HCT116 (cell line): Measurements from ENCODE around the gene TMC4. TPM values are rescaled to one million over a fixed set of nuclear protein-coding genes. Genes with fewer than 3 reads are reported as not detected.
A peak's percentile ranks its signal among the peaks of the same experiment; 100 is the strongest.

Experiments
- ATAC-seq: fragments of 200-7000 bp; cut with Tn5 transposase; 2 replicates; pipeline ENCODE4 v1.9.1; 2020; ENCODE audit warnings: mild to moderate bottlenecking, moderate library complexity
- BruUV-seq: library from RNA; stranded (reverse); fragments of 400-500 nt; replicated peaks from 2 replicates; lab custom pipeline; 2021; lab: Mats Ljungman, UMichigan
- CTCF ChIA-PET: fragments of 300-600 bp; sonication (Branson Sonifier 250); formaldehyde crosslinking; loops from one replicate; lab custom pipeline; 2021; ENCODE audit warnings: antibody characterized with exemption; lab: Charles Lee
- POLR2A ChIA-PET: fragments of 300-600, 350-600 bp; sonication (Branson Sonifier 250); formaldehyde crosslinking; loops from one replicate; lab custom pipeline; 2021; ENCODE audit warnings: antibody characterized with exemption; lab: Charles Lee
- RAD21 ChIA-PET, 2 experiments: fragments of 300-600 bp; sonication (Branson Sonifier 250); formaldehyde crosslinking; loops; one replicate each; lab custom pipeline; 2023; ENCODE audit warnings: low total read pairs in 2 of 2; ENCODE audit not compliant: uncharacterized antibody in 2 of 2, unreplicated experiment in 2 of 2, low non-redundant PET in 1 of 2; lab: Charles Lee
- DNase-seq: peaks from one replicate; pipeline ENCODE4 v3.0.0-alpha.2; 2010; ENCODE audit warnings: low read depth, low spot score
- H2AFZ ChIP-seq: fragments of 200-600 bp; shearing (Covaris generic), sonication (generic); 2 replicates; pipeline ENCODE4 v1.6.1; 2017; ENCODE audit warnings: low read depth, mixed run types, mixed read lengths, antibody characterized with exemption, low read length; ENCODE audit not compliant: poor library complexity, severe bottlenecking
- H3K27ac ChIP-seq: 2 replicates; pipeline ENCODE4 v1.5.1; 2012; ENCODE audit warnings: low read depth, low read length
- H3K27me3 ChIP-seq: fragments of 200-600 bp; sonication (generic); 2 replicates; pipeline ENCODE4 v1.6.1; 2016; ENCODE audit warnings: mixed run types, low read length, mixed read lengths; ENCODE audit not compliant: insufficient read depth
- H3K36me3 ChIP-seq, 2 experiments: fragments of 200-500 bp in 1 of 2; fragments of 200-600 bp in 1 of 2; sonication (Bioruptor generic) in 1 of 2; sonication (generic) in 1 of 2; 2 replicates each; pipeline versions ENCODE4 v1.5.1 to v1.6.1; 2014 to 2016; ENCODE audit warnings: low read length in 2 of 2, inconsistent platforms in 1 of 2, mixed read lengths in 1 of 2, mixed run types in 1 of 2; ENCODE audit not compliant: insufficient read depth in 2 of 2, control insufficient read depth in 1 of 2
- H3K4me1 ChIP-seq, 2 experiments: fragments of 200-600 bp in 1 of 2; sonication (generic) in 1 of 2; 2 replicates each; pipeline versions ENCODE4 v1.5.1 to v1.6.1; 2012 to 2017; ENCODE audit warnings: low read length in 2 of 2, inconsistent platforms in 1 of 2, mild to moderate bottlenecking in 1 of 2, mixed read lengths in 1 of 2, mixed run types in 1 of 2, moderate library complexity in 1 of 2; ENCODE audit not compliant: insufficient read depth in 2 of 2, control insufficient read depth in 1 of 2
- H3K4me2 ChIP-seq: fragments of 200-600 bp; sonication (generic); 2 replicates; pipeline ENCODE4 v1.6.1; 2017; ENCODE audit warnings: mixed run types, low read length, mixed read lengths
- H3K4me3 ChIP-seq, 2 experiments: fragments of 200-600 bp in 1 of 2; sonication (generic) in 1 of 2; replicated peaks in 1 of 2; 2 replicates each; pipeline ENCODE4 v1.5.1; 2011 to 2016; ENCODE audit warnings: low read length in 2 of 2, control low read depth in 1 of 2, low read depth in 1 of 2, mild to moderate bottlenecking in 1 of 2, mixed read lengths in 1 of 2, mixed run types in 1 of 2
- H3K79me2 ChIP-seq: fragments of 200-600 bp; sonication (generic); 2 replicates; pipeline ENCODE4 v1.6.1; 2017; ENCODE audit warnings: mild to moderate bottlenecking, mixed run types, low read length, moderate library complexity, mixed read lengths; ENCODE audit not compliant: insufficient read depth
- H3K9ac ChIP-seq: fragments of 200-600 bp; sonication (generic); 2 replicates; pipeline ENCODE4 v1.6.1; 2016; ENCODE audit warnings: low read length, mixed read lengths
- H3K9me2 ChIP-seq: fragments of 200-600 bp; sonication (generic), shearing (Covaris generic); 2 replicates; pipeline ENCODE4 v1.6.1; 2017; ENCODE audit warnings: mixed run types, mild to moderate bottlenecking, moderate library complexity; ENCODE audit not compliant: insufficient read depth
- H3K9me3 ChIP-seq, 2 experiments: fragments of 200-500 bp in 1 of 2; fragments of 200-600 bp in 1 of 2; sonication (Bioruptor generic) in 1 of 2; sonication (generic) in 1 of 2; 2 replicates each; pipeline ENCODE4 v1.6.1; 2014 to 2017; ENCODE audit warnings: low read length in 2 of 2, mixed read lengths in 2 of 2, inconsistent platforms in 1 of 2, low read depth in 1 of 2, mild to moderate bottlenecking in 1 of 2, mixed run types in 1 of 2, moderate library complexity in 1 of 2; ENCODE audit not compliant: control insufficient read depth in 1 of 2, insufficient read depth in 1 of 2
- H4K20me1 ChIP-seq: fragments of 200-600 bp; sonication (generic), shearing (Covaris generic); 2 replicates; pipeline ENCODE4 v1.6.1; 2017; ENCODE audit warnings: mixed run types, mild to moderate bottlenecking, moderate library complexity; ENCODE audit not compliant: insufficient read depth
- ATF3 ChIP-seq: IDR thresholded peaks from 2 replicates; pipeline ENCODE4 v1.6.1; 2012
- EZH2 ChIP-seq: fragments of 200-600 bp; sonication (generic); IDR thresholded peaks from 2 replicates; pipeline ENCODE4 v1.6.1; 2017; ENCODE audit warnings: antibody characterized with exemption, mixed run types
- JUND ChIP-seq: IDR thresholded peaks from 2 replicates; pipeline ENCODE4 v1.6.1; 2012
- POLR2A ChIP-seq: IDR thresholded peaks from 2 replicates; pipeline ENCODE4 v1.7.0; 2011; ENCODE audit warnings: borderline replicate concordance; ENCODE audit not compliant: insufficient read depth, insufficient read length; ENCODE audit errors: extremely low read depth
- POLR2AphosphoS5 ChIP-seq: IDR thresholded peaks from 2 replicates; pipeline ENCODE4 v1.6.1; 2011; ENCODE audit warnings: mild to moderate bottlenecking, low read depth, low read length, moderate library complexity
- RAD21 ChIP-seq: IDR thresholded peaks from 2 replicates; pipeline ENCODE4 v1.6.1; 2012; ENCODE audit warnings: low read depth, mild to moderate bottlenecking
- REST ChIP-seq: IDR thresholded peaks from 2 replicates; pipeline ENCODE4 v1.6.1; 2012; ENCODE audit warnings: low read depth
- SRF ChIP-seq: IDR thresholded peaks from 2 replicates; pipeline ENCODE4 v1.6.1; 2012; ENCODE audit warnings: low read depth
- intact Hi-C: fragments of 100-400 bp; cut with micrococcal nuclease; formaldehyde crosslinking; loops from 2 replicates; pipeline ENCODE4 v1.10.0; 2022
- total RNA-seq: library from RNA; stranded (reverse); gene quantifications from one replicate; pipeline ENCODE4 v1.2.1, GENCODE V29; 2021; ENCODE audit not compliant: unreplicated experiment

Gene TMC4
- total RNA-seq, 1 experiment from 2014 or later: 60.3 TPM

- POLR2A ChIA-PET: interaction anchor here (1.5 kb wide), 1 partner anchor 10 kb away, joined by 4 read pairs; the partner anchor contains the start of gene MBOAT7
Measured at GRCh38 chr19:54179262-54179852, 6.4 kb upstream of the TMC4 start.

GRCh38 chr19:54178581-54179261 lies 5.8 kb upstream of the TMC4 start:
- Histone ChIP-seq H3K9me2 (no peaks in the 10 kb centered on the region), H3K36me3 (peaks cover 13 to 25% of the 10 kb centered on the region in 2 experiments; a peak in 3 of 4 replicates), H3K9me3 (no peaks in the 10 kb centered on the region), H3K79me2 (no peaks in the 10 kb centered on the region), H3K9ac (no peak overlapping the region), H3K4me3 (no peak overlapping the region), H3K27me3 (no peaks in the 10 kb centered on the region), H3K4me1 (peaks cover 2 to 6% of the 10 kb centered on the region in 2 experiments; a peak in 2 of 4 replicates), H2AFZ (no peak overlapping the region), H3K4me2 (no peak overlapping the region), H4K20me1 (no peaks in the 10 kb centered on the region), H3K27ac (no peak overlapping the region)
- POLR2A ChIA-PET: interaction anchor here (1.5 kb wide), 1 partner anchor 11 kb away, joined by 4 read pairs; the partner anchor contains the start of gene MBOAT7
- CTCF ChIA-PET: no interaction called here
- DNase-seq: no peak
- RAD21 ChIA-PET: no interaction called here
- ATAC-seq: peak; percentile 79
- no TSS peak for BruUV-seq
- TF ChIP-seq REST (no peak), ATF3 (no peak), JUND (no peak), POLR2A (no peak), EZH2 (no peak)
- intact Hi-C loops: no loop called here

More at GRCh38 chr19:54179262-54179852, 6.4 kb upstream of the TMC4 start:
- TF ChIP-seq JUND (no peak), EZH2 (no peak), POLR2AphosphoS5 (no peak), RAD21 (no peak), SRF (no peak)
- Histone ChIP-seq H2AFZ (no peak overlapping the region), H4K20me1 (no peaks in the 10 kb centered on the region), H3K79me2 (no peaks in the 10 kb centered on the region), H3K4me2 (no peak overlapping the region), H3K9ac (no peak overlapping the region), H3K9me3 (no peaks in the 10 kb centered on the region), H3K4me3 (no peak overlapping the region), H3K27me3 (no peaks in the 10 kb centered on the region), H3K36me3 (peaks cover 13 to 25% of the 10 kb centered on the region in 2 experiments; a peak in 3 of 4 replicates), H3K27ac (no peak overlapping the region), H3K4me1 (peaks cover 0 to 6% of the 10 kb centered on the region in 2 experiments; a peak in 1 of 4 replicates), H3K9me2 (no peaks in the 10 kb centered on the region)
- no peak for ATAC-seq
- no peak for DNase-seq
- CTCF ChIA-PET: interaction anchor here (1.0 kb wide), 1 partner anchor 10 kb away, joined by 3 read pairs; the partner anchor contains the start of gene MBOAT7
- intact Hi-C loops: no loop called here
- RAD21 ChIA-PET: interaction anchor here in 1 of 2 experiments (0.6 kb wide), 1 partner anchor 22 kb away, joined by 3 read pairs; the partner anchor contains the start of gene RPS9
- BruUV-seq: no TSS peak
